Natural killer cell treated with Interleukin-12 subunit alpha and Interleukin-12 subunit beta and Interleukin-15 and Interleukin-18, amount 100 ng/mL, for 72 hours (primary cell): ENCODE data around the gene MDGA2. TPM values are rescaled to one million over a fixed set of nuclear protein-coding genes. Genes with fewer than 3 reads are reported as not detected.

Experiments
- ATAC-seq, 2 donors: fragments of 150-1000 bp; cut with Tn5 transposase in 1 of 2; sonication (Bioruptor Pico), chemical (Tn5 transposase) in 1 of 2; 2 replicates each; pipeline ENCODE4 v1.10.0; 2021
- DNase-seq: peaks from one replicate; pipeline ENCODE4 v3.0.0; 2022; ENCODE audit warnings: low spot score
- H3K27ac Mint-ChIP-seq, 2 donors: 1 replicate in 1 of 2; 2 replicates in 1 of 2; pipeline ENCODE4 v1.8.0; 2022; ENCODE audit warnings: mixed read lengths in 2 of 2, mild to moderate bottlenecking in 1 of 2, moderate library complexity in 1 of 2
- H3K27me3 Mint-ChIP-seq, 2 donors: 1 replicate in 1 of 2; 2 replicates in 1 of 2; pipeline ENCODE4 v1.8.0; 2022; ENCODE audit warnings: mixed read lengths in 2 of 2
- H3K36me3 Mint-ChIP-seq: one replicate; pipeline ENCODE4 v1.8.0; 2022; ENCODE audit warnings: mixed read lengths
- H3K4me1 Mint-ChIP-seq, 2 donors: 1 replicate in 1 of 2; 2 replicates in 1 of 2; pipeline ENCODE4 v1.8.0; 2022; ENCODE audit warnings: low read depth in 2 of 2, mixed read lengths in 2 of 2, mild to moderate bottlenecking in 1 of 2
- H3K4me3 Mint-ChIP-seq: one replicate; pipeline ENCODE4 v1.8.0; 2022; ENCODE audit warnings: mixed read lengths
- H3K9me3 Mint-ChIP-seq: 2 replicates; pipeline ENCODE4 v1.8.0; 2022; ENCODE audit warnings: mixed read lengths
- total RNA-seq, 2 donors: library from RNA; stranded (reverse); gene quantifications; one replicate each; pipeline ENCODE4 v1.2.3, GENCODE V29; 2022

The MDGA2 gene
- total RNA-seq, 2 donors from 2014 or later: not detected

- Mint-ChIP-seq H3K27me3 (no peaks in the 10 kb centered on the region), H3K9me3 (peaks cover 20% of the 10 kb centered on the region), H3K36me3 (no peaks in the 10 kb centered on the region), H3K27ac (no peak overlapping the region), H3K4me1 (no peaks in the 10 kb centered on the region), H3K4me3 (no peak overlapping the region)
- DNase-seq: no peak
- ATAC-seq: no peak
These were observed 90.0 kb downstream of the MDGA2 start for GRCh38 chr14:47585447-47585846.

GRCh38 chr14:47567273-47567672 is 108.1 kb downstream of the MDGA2 start:
- Mint-ChIP-seq H3K4me1 (no peaks in the 10 kb centered on the region), H3K27ac (no peak overlapping the region), H3K9me3 (peaks cover 24% of the 10 kb centered on the region), H3K27me3 (no peaks in the 10 kb centered on the region), H3K36me3 (peaks cover 19% of the 10 kb centered on the region), H3K4me3 (no peak overlapping the region)
- ATAC-seq (no peak), DNase-seq (no peak)

- H3K27me3 Mint-ChIP-seq: no peaks in the 10 kb centered on the region
- H3K27ac Mint-ChIP-seq: no peak overlapping the region
- no peaks in the 10 kb centered on the region for H3K4me1 Mint-ChIP-seq
- ATAC-seq (no peak), DNase-seq (no peak)
- H3K4me3 Mint-ChIP-seq: no peak overlapping the region
- peaks cover 18% of the 10 kb centered on the region for H3K36me3 Mint-ChIP-seq
- peaks cover 25% of the 10 kb centered on the region for H3K9me3 Mint-ChIP-seq
These were observed 117.5 kb downstream of the MDGA2 start for GRCh38 chr14:47557894-47558293.

GRCh38 chr14:47555333-47555732 is 120.1 kb downstream of the MDGA2 start:
- H3K9me3 Mint-ChIP-seq: peaks cover 26% of the 10 kb centered on the region
- H3K4me1 Mint-ChIP-seq: no peaks in the 10 kb centered on the region
- peaks cover 9% of the 10 kb centered on the region for H3K36me3 Mint-ChIP-seq
- ATAC-seq: no peak
- H3K4me3 Mint-ChIP-seq: no peak overlapping the region
- H3K27ac Mint-ChIP-seq: no peak overlapping the region
- no peak for DNase-seq
- H3K27me3 Mint-ChIP-seq: no peaks in the 10 kb centered on the region

GRCh38 chr14:47549886-47550285 is 125.5 kb downstream of the MDGA2 start:
- Mint-ChIP-seq H3K4me3 (no peak overlapping the region), H3K4me1 (no peaks in the 10 kb centered on the region), H3K36me3 (no peaks in the 10 kb centered on the region), H3K27ac (no peak overlapping the region), H3K27me3 (no peaks in the 10 kb centered on the region), H3K9me3 (peaks cover 19% of the 10 kb centered on the region)
- no peak for ATAC-seq
- no peak for DNase-seq

GRCh38 chr14:47543459-47543858 is 131.9 kb downstream of the MDGA2 start:
- DNase-seq (no peak), ATAC-seq (no peak)
- H3K36me3 Mint-ChIP-seq: no peaks in the 10 kb centered on the region
- H3K4me1 Mint-ChIP-seq: no peaks in the 10 kb centered on the region
- no peak overlapping the region for H3K4me3 Mint-ChIP-seq
- H3K9me3 Mint-ChIP-seq: peaks cover 15% of the 10 kb centered on the region
- no peaks in the 10 kb centered on the region for H3K27me3 Mint-ChIP-seq
- no peak overlapping the region for H3K27ac Mint-ChIP-seq

GRCh38 chr14:47541662-47542061 is 133.7 kb downstream of the MDGA2 start:
- no peak overlapping the region for H3K4me3 Mint-ChIP-seq
- peaks cover 12% of the 10 kb centered on the region for H3K9me3 Mint-ChIP-seq
- no peak for ATAC-seq
- H3K36me3 Mint-ChIP-seq: no peaks in the 10 kb centered on the region
- H3K27me3 Mint-ChIP-seq: no peaks in the 10 kb centered on the region
- DNase-seq: no peak
- H3K4me1 Mint-ChIP-seq: no peaks in the 10 kb centered on the region
- no peak overlapping the region for H3K27ac Mint-ChIP-seq

GRCh38 chr14:47539031-47539461 is 136.4 kb downstream of the MDGA2 start:
- Mint-ChIP-seq H3K9me3 (peaks cover 16% of the 10 kb centered on the region), H3K27ac (no peak overlapping the region), H3K4me3 (no peak overlapping the region), H3K36me3 (no peaks in the 10 kb centered on the region), H3K4me1 (no peaks in the 10 kb centered on the region), H3K27me3 (no peaks in the 10 kb centered on the region)
- no peak for ATAC-seq
- no peak for DNase-seq

- no peaks in the 10 kb centered on the region for H3K27me3 Mint-ChIP-seq
- H3K36me3 Mint-ChIP-seq: no peaks in the 10 kb centered on the region
- H3K9me3 Mint-ChIP-seq: peaks cover 25% of the 10 kb centered on the region
- no peak overlapping the region for H3K4me3 Mint-ChIP-seq
- DNase-seq (no peak), ATAC-seq (no peak)
- H3K4me1 Mint-ChIP-seq: no peaks in the 10 kb centered on the region
- H3K27ac Mint-ChIP-seq: no peak overlapping the region
These were observed 139.1 kb downstream of the MDGA2 start for GRCh38 chr14:47536341-47536740.

- Mint-ChIP-seq H3K27me3 (no peaks in the 10 kb centered on the region), H3K4me1 (no peaks in the 10 kb centered on the region), H3K4me3 (no peak overlapping the region), H3K27ac (no peak overlapping the region), H3K36me3 (peaks cover 6% of the 10 kb centered on the region), H3K9me3 (peaks cover 10% of the 10 kb centered on the region)
- DNase-seq: no peak
- no peak for ATAC-seq
These were observed 148.7 kb downstream of the MDGA2 start for GRCh38 chr14:47526591-47527244.

- Mint-ChIP-seq H3K27ac (no peak overlapping the region), H3K27me3 (no peaks in the 10 kb centered on the region), H3K4me1 (no peaks in the 10 kb centered on the region), H3K36me3 (peaks cover 6% of the 10 kb centered on the region), H3K9me3 (peaks cover 6% of the 10 kb centered on the region), H3K4me3 (no peak overlapping the region)
- no peak for ATAC-seq
- no peak for DNase-seq
These were observed 150.9 kb downstream of the MDGA2 start for GRCh38 chr14:47524524-47524923.

GRCh38 chr14:47520382-47520781 is 155.0 kb downstream of the MDGA2 start:
- no peak for DNase-seq
- no peak for ATAC-seq
- Mint-ChIP-seq H3K36me3 (no peaks in the 10 kb centered on the region), H3K27me3 (no peaks in the 10 kb centered on the region), H3K4me3 (no peak overlapping the region), H3K9me3 (no peaks in the 10 kb centered on the region), H3K4me1 (no peaks in the 10 kb centered on the region), H3K27ac (no peak overlapping the region)

GRCh38 chr14:47511829-47512228 is 163.6 kb downstream of the MDGA2 start:
- DNase-seq: no peak
- no peak for ATAC-seq
- Mint-ChIP-seq H3K27ac (no peak overlapping the region), H3K4me1 (no peaks in the 10 kb centered on the region), H3K9me3 (peaks cover 12% of the 10 kb centered on the region), H3K36me3 (peaks cover 5% of the 10 kb centered on the region), H3K27me3 (no peaks in the 10 kb centered on the region), H3K4me3 (no peak overlapping the region)

- Mint-ChIP-seq H3K27me3 (no peaks in the 10 kb centered on the region), H3K36me3 (peaks cover 5% of the 10 kb centered on the region), H3K4me1 (no peaks in the 10 kb centered on the region), H3K27ac (no peak overlapping the region), H3K9me3 (peaks cover 18% of the 10 kb centered on the region), H3K4me3 (no peak overlapping the region)
- DNase-seq: no peak
- no peak for ATAC-seq
These were observed 165.4 kb downstream of the MDGA2 start for GRCh38 chr14:47509957-47510356.

- Mint-ChIP-seq H3K4me3 (no peak overlapping the region), H3K36me3 (peaks cover 5% of the 10 kb centered on the region), H3K27ac (no peak overlapping the region), H3K27me3 (no peaks in the 10 kb centered on the region), H3K4me1 (no peaks in the 10 kb centered on the region), H3K9me3 (peaks cover 23% of the 10 kb centered on the region)
- DNase-seq (no peak), ATAC-seq (no peak)
These were observed 167.5 kb downstream of the MDGA2 start for GRCh38 chr14:47507861-47508260.
